ES-I3 (cell line): ENCODE measurements around the gene PCSK1N.
A peak's percentile ranks its signal among the peaks of the same experiment; 100 is the strongest.

Experiments used
- H3K36me3 ChIP-seq: 2 replicates; pipeline ENCODE4 v1.6.1; 2013; ENCODE audit warnings: mild to moderate bottlenecking, low read length, control low read depth, moderate library complexity; ENCODE audit not compliant: insufficient read depth
- H3K4me1 ChIP-seq: 2 replicates; pipeline ENCODE4 v1.6.1; 2013; ENCODE audit warnings: mild to moderate bottlenecking, control low read depth, low read length; ENCODE audit not compliant: insufficient read depth
- H3K9ac ChIP-seq: 2 replicates; pipeline ENCODE4 v1.6.1; 2013; ENCODE audit warnings: low read depth, mild to moderate bottlenecking, low read length, moderate library complexity
- H3K9me3 ChIP-seq: 2 replicates; pipeline ENCODE4 v1.6.1; 2013; ENCODE audit warnings: mild to moderate bottlenecking, low read length, moderate library complexity; ENCODE audit not compliant: control insufficient read depth, insufficient read depth

The PCSK1N gene

DNA sequence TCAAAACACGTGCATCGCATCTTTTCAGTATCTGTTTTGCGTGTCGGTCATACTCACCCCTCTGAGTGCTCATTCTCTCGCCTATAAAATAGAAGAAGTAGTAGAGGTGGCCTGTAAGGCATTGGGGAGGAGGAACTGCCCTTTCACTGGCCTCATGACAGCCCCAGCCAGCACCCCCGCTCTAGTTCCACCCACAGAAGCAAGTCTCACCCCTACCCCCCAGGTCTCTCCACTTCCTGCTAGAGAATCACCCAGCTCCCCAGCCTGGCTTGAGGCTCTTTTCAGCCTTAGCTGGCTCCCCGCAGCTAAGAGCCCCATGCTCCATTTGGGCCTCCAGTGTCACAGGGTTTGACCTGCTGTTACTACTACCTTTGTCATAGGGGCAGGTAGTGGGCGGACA, 21.8 kb downstream of the PCSK1N start:
- H3K4me1 ChIP-seq, result no peaks in the 10 kb centered on the region
- H3K9ac ChIP-seq, result no peak overlapping the region
- H3K36me3 ChIP-seq, result no peaks in the 10 kb centered on the region
- H3K9me3 ChIP-seq, result no peaks in the 10 kb centered on the region

DNA sequence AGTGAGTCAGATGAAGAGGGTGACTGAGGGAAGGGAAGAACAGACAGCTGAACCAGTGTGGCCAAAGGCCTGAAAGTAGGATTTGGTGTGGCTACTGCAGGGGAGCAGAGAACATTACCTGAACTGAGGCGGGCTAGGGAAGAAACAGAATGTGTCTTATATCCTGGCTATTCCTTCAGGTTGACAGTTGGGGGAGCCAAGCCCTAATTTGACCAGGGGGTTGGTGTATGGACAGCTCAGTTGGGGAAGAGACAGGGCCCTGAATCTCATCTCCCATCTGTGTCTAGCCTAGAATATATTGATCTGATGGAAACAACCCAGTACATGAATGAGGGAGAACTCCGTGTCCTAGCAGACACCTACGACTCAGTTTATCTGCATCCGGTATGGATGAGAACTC, 29.3 kb downstream of the PCSK1N start:
- no peaks in the 10 kb centered on the region; the same call in 1 of the 2 replicates for H3K36me3 ChIP-seq
- H3K9me3 ChIP-seq, result no peaks in the 10 kb centered on the region
- H3K4me1 ChIP-seq, result no peaks in the 10 kb centered on the region
- no peak overlapping the region for H3K9ac ChIP-seq

GRCh38 chrX:48802905-48803200, 32.6 kb downstream of the PCSK1N start:
- Histone ChIP-seq H3K9ac (peak overlapping the region; percentile 94), H3K9me3 (no peaks in the 10 kb centered on the region), H3K36me3 (no peaks in the 10 kb centered on the region; the same call in 1 of the 2 replicates), H3K4me1 (no peaks in the 10 kb centered on the region)

GRCh38 chrX:48802089-48802904, 33.1 kb downstream of the PCSK1N start:
- H3K9me3 ChIP-seq, result no peaks in the 10 kb centered on the region
- no peaks in the 10 kb centered on the region for H3K4me1 ChIP-seq
- H3K36me3 ChIP-seq, result no peaks in the 10 kb centered on the region; the same call in 1 of the 2 replicates
- H3K9ac ChIP-seq, result peak overlapping the region; percentile 94

- Histone ChIP-seq H3K9ac (peak within 1 kb of the TSS; percentile 94), H3K36me3 (no peaks in the 10 kb centered on the region; the same call in 1 of the 2 replicates), H3K9me3 (no peaks in the 10 kb centered on the region), H3K4me1 (no peaks in the 10 kb centered on the region)
Measured at GRCh38 chrX:48801280-48802088, 33.9 kb downstream of the PCSK1N start, which contains the start of gene HDAC6. TSS of gene HDAC6 (plus strand) at chrX:48802067. CDS start at chrX:48802693, 626 bp downstream.

DNA sequence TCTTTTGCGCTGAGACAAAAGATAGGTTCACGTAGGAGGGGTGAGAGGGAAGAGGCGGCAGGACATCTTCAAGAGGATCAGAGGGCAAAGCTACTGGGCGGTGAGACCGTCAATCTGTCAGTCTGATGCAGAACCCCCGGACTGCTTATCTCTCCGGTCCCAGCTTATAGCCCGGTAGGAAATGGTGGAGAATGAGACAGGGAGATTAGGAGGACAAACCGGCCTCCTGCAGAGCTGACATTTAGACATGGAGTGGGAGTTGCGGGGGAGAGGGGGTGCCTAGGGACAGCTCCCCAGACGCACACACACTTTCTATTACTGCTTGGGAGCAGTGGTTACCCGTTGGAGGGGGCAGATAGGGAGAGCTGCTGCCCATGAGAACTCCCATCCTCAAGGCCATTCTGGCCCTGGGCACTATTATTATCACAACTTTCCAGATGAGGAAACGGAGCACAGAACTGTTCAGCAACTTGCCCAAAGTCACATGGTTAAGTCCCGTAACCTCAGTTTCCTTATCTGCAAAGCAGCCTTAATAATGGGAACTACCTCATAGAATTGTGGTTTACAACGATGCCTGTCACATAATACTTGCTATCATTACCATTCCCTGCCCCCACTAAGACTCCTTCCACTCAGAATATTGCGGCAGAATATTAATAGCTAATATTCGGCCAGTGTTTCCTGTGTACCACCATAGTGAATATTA, 34.7 kb downstream of the PCSK1N start:
- H3K9ac ChIP-seq, result peak overlapping the region; percentile 94
- H3K9me3 ChIP-seq, result no peaks in the 10 kb centered on the region
- no peaks in the 10 kb centered on the region; the same call in 1 of the 2 replicates for H3K36me3 ChIP-seq
- no peaks in the 10 kb centered on the region; the same call in 1 of the 2 replicates for H3K4me1 ChIP-seq

DNA sequence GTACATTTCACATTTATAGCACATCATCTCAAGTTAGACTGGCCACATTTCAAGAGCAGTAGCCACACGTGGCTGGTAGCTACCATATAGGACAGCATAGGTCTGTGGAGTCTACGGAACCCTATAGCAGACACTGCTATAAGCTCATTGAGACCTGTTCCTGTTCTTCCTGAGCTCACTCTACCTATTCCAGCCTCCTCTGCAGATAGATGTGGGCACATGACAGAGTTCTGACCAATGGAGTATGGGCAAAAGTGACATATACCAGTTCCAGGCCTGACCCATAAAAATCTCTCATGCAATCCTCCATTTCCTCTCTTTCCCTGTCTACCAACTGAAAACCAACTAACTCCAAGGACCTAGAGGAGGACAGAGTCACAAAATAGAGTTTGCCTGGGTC, 37.1 kb downstream of the PCSK1N start:
- no peaks in the 10 kb centered on the region for H3K36me3 ChIP-seq
- H3K4me1 ChIP-seq, result peaks cover 15% of the 10 kb centered on the region; the same call in 1 of the 2 replicates
- H3K9ac ChIP-seq, result no peak overlapping the region
- H3K9me3 ChIP-seq, result no peaks in the 10 kb centered on the region

GRCh38 chrX:48794911-48795515, 40.4 kb downstream of the PCSK1N start:
- Histone ChIP-seq H3K9me3 (no peaks in the 10 kb centered on the region), H3K36me3 (no peaks in the 10 kb centered on the region), H3K4me1 (peaks cover 15% of the 10 kb centered on the region; the same call in 1 of the 2 replicates), H3K9ac (no peak overlapping the region)

GRCh38 chrX:48794340-48794910, 41.0 kb downstream of the PCSK1N start:
- no peak overlapping the region for H3K9ac ChIP-seq
- H3K36me3 ChIP-seq, result no peaks in the 10 kb centered on the region
- peaks cover 15% of the 10 kb centered on the region; the same call in 1 of the 2 replicates for H3K4me1 ChIP-seq
- no peaks in the 10 kb centered on the region for H3K9me3 ChIP-seq

DNA sequence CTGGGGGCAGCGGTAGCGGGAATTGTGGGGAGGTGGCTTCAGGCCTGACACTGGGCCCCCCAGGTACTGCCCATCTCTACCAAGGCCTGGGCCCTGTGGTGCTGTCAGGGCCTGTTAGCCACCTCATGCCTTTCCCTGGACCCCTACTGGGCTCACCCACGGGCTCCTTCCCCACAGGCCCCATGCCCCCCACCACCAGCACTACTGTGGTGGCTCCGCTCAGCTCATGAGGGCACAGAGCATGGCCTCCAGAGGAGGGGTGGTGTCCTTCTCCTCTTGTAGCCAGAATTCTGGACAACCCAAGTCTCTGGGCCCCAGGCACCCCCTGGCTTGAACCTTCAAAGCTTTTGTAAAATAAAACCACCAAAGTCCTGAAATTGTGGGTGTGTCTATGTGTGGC, 41.5 kb downstream of the PCSK1N start:
- Histone ChIP-seq H3K9ac (no peak overlapping the region), H3K4me1 (peaks cover 15% of the 10 kb centered on the region; the same call in 1 of the 2 replicates), H3K9me3 (no peaks in the 10 kb centered on the region), H3K36me3 (no peaks in the 10 kb centered on the region)

DNA sequence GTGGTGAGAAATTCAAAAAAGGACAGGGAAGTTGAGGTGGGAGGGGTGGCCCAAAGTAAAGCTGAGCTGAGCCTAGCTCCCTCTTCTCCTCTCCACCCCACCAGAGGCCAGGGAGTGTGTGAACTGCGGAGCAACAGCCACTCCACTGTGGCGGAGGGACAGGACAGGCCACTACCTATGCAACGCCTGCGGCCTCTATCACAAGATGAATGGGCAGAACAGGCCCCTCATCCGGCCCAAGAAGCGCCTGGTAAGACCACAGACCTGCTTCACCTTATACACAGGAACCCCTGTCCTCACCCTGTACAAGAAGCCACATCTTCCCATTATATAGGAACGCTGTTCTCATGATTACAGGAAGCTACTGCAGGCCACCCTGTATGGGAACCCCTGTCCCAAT, 43.2 kb downstream of the PCSK1N start:
- no peaks in the 10 kb centered on the region for H3K9me3 ChIP-seq
- no peak overlapping the region for H3K9ac ChIP-seq
- H3K36me3 ChIP-seq, result no peaks in the 10 kb centered on the region
- H3K4me1 ChIP-seq, result peaks cover 15% of the 10 kb centered on the region; the same call in 1 of the 2 replicates

GRCh38 chrX:48791063-48791820, 44.2 kb downstream of the PCSK1N start:
- peaks cover 15% of the 10 kb centered on the region; the same call in 1 of the 2 replicates for H3K4me1 ChIP-seq

GRCh38 chrX:48790477-48790876, 44.9 kb downstream of the PCSK1N start:
- no peak overlapping the region for H3K9ac ChIP-seq
- H3K4me1 ChIP-seq, result peaks cover 15% of the 10 kb centered on the region; the same call in 1 of the 2 replicates
- H3K36me3 ChIP-seq, result no peaks in the 10 kb centered on the region
- no peaks in the 10 kb centered on the region for H3K9me3 ChIP-seq

More at GRCh38 chrX:48791063-48791820, 44.2 kb downstream of the PCSK1N start:
- no peak overlapping the region for H3K9ac ChIP-seq
- no peaks in the 10 kb centered on the region for H3K9me3 ChIP-seq
- H3K36me3 ChIP-seq, result no peaks in the 10 kb centered on the region
